HepG2 (cell line): ENCODE measurements around the gene SETD1A. TPM values are rescaled to one million over a fixed set of nuclear protein-coding genes. Genes with fewer than 3 reads are reported as not detected.

Source experiments
- BHLHE40 ChIP-seq: IDR thresholded peaks from 2 replicates; pipeline ENCODE4 v1.6.1; 2011; ENCODE audit warnings: low read length, improper control_type of control experiment
- GLI4 ChIP-seq: sonication (generic); formaldehyde crosslinking; IDR thresholded peaks from 2 replicates; pipeline ENCODE4 v1.5.1; 2020; ENCODE audit warnings: missing genetic modification reagents, mild to moderate bottlenecking, moderate library complexity, borderline replicate concordance
- GTF2F1 ChIP-seq: fragments of 150-350 bp; IDR thresholded peaks from 2 replicates; pipeline ENCODE4 v1.6.1; 2014; ENCODE audit warnings: low read length
- HIVEP1 ChIP-seq: sonication (generic); formaldehyde crosslinking; IDR thresholded peaks from 2 replicates; pipeline ENCODE4 v1.4.0; 2020; ENCODE audit warnings: mild to moderate bottlenecking, missing genetic modification reagents
- HNF4G ChIP-seq, 2 experiments: sonication (generic) in 1 of 2; formaldehyde crosslinking in 1 of 2; IDR thresholded peaks; 2 replicates each; pipeline versions ENCODE4 v1.4.0 to v1.6.1; 2011 to 2020; ENCODE audit warnings: borderline replicate concordance in 2 of 2, low read depth in 2 of 2, mild to moderate bottlenecking in 2 of 2, low read length in 1 of 2, missing genetic modification reagents in 1 of 2, moderate library complexity in 1 of 2
- SRF ChIP-seq: IDR thresholded peaks from 2 replicates; pipeline ENCODE4 v1.6.1; 2011; ENCODE audit warnings: mild to moderate bottlenecking, low read depth, low read length, moderate library complexity
- STAG1 ChIP-seq: sonication (generic); formaldehyde crosslinking; IDR thresholded peaks from 2 replicates; pipeline ENCODE4 v1.4.0; 2020; ENCODE audit warnings: missing genetic modification reagents
- ZFY ChIP-seq: sonication (generic); formaldehyde crosslinking; IDR thresholded peaks from 2 replicates; pipeline ENCODE4 v1.4.0; 2020; ENCODE audit warnings: missing genetic modification reagents
- ZNF720 ChIP-seq: sonication (generic); formaldehyde crosslinking; IDR thresholded peaks from 2 replicates; pipeline ENCODE4 v1.4.0; 2020; ENCODE audit warnings: missing genetic modification reagents
- ZSCAN22 ChIP-seq: sonication (generic); formaldehyde crosslinking; IDR thresholded peaks from 2 replicates; pipeline ENCODE4 v1.4.0; 2020; ENCODE audit warnings: mild to moderate bottlenecking, missing genetic modification reagents
- polyA plus RNA-seq, 8 experiments: library from polyadenylated mRNA; depleted of rRNA in 3 of 8; stranded (reverse) in 7 of 8; unstranded in 1 of 8; fragments of >200 nt; fragmentation: Illumina TruSeq in 4 of 8; extraction: Trizol in 4 of 8; gene quantifications; 2 replicates each; pipeline versions ENCODE4 v1.2.1 to v1.2.3, GENCODE V29; 2011 to 2016; ENCODE audit warnings: low read depth in 4 of 8, missing spikeins in 1 of 8, mixed read lengths in 1 of 8; ENCODE audit not compliant: insufficient read depth in 1 of 8
- total RNA-seq, 5 experiments: library from RNA; depleted of rRNA; stranded (reverse); fragments of >200 nt; fragmentation: Illumina TruSeq; extraction: Trizol; gene quantifications; 2 replicates each; pipeline ENCODE4 v1.2.3, GENCODE V29; 2016; ENCODE audit warnings: low read depth in 1 of 5
- TF ChIP-seq, protein P1 (sequence below): sonication (generic); formaldehyde crosslinking; IDR thresholded peaks from 2 replicates; pipeline ENCODE4 v1.4.0; 2020; ENCODE audit warnings: mild to moderate bottlenecking, missing genetic modification reagents, borderline replicate concordance
- TF ChIP-seq, protein P2 (sequence below): sonication (generic); formaldehyde crosslinking; IDR thresholded peaks from 2 replicates; pipeline ENCODE4 v1.9.0; 2021; ENCODE audit warnings: mild to moderate bottlenecking, missing genetic modification reagents
- TF ChIP-seq, protein P3 (sequence below): IDR thresholded peaks from 2 replicates; pipeline ENCODE4 v1.6.1; 2016; ENCODE audit warnings: mild to moderate bottlenecking, missing biosample characterization, missing genetic modification reagents

SETD1A gene
- total and polyA plus RNA-seq, 2 of the 13 experiments (the other 11 are each of a cell fraction or from before 2014, with no cell fraction given): 3.8 to 5.6 TPM

DNA sequence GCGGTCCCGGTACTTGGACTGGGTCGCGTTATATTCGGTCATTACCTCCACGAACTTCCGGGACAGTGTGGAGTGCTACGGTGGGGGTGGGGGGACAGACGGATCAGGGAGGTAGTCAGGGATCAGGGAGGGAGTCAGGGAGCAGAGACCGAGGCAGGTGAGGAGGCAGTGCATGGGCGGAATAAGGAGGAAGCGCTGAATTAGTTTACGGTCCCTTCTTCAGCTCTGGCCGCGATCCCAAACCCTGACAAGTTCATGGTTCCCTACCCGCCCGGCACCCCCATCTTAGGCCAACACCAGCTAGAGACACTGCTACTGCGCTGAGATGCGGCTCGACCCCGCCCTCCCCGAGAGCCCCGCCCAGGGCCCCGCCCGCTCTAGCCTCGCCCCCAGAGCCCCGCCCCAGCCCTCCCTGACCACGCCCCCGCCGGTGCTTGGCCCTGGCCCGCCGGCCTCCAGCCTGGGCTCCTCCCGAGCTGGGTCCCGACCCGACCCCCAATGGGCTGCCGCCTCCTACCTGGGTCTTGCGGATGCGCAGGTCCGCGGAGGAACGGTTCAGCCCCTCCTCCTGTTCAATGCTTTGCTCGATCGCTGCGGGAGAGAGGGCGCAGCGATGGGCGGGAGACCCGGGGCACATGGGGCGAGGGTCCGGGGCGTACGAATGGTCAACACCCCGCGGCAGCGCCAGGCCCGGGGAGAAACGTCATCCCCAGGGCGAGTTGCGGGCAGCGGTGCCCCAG, 39.6 kb downstream of the SETD1A start (continued):
- TF ChIP-seq ZFY (CRISPR knock-in tag) (peak; percentile 60), GLI4 (CRISPR knock-in tag) (no peak; the same call in 1 of the 2 replicates), SRF (0 out of 2 replicates have a peak, but pooled peaks have one; percentile 17), GTF2F1 (no peak), STAG1 (no peak), ZSCAN22 (CRISPR knock-in tag) (0 out of 2 replicates have a peak, but pooled peaks have one; percentile 27), ZNF720 (CRISPR knock-in tag) (peak; percentile 65; the same call in 1 of the 2 replicates), HIVEP1 (CRISPR knock-in tag) (peak; percentile 86; the same call in 1 of the 2 replicates), BHLHE40 (no peak), HNF4G (IDR thresholded peaks at IDR 0.05; ENCODE audit: borderline replicate concordance, low read depth, low read length) (no peak), HNF4G (CRISPR knock-in tag; IDR thresholded peaks at IDR 0.05; ENCODE audit: borderline replicate concordance, low read depth) (peak; percentile 47; the same call in 1 of the 2 replicates)
- TF ChIP-seq, protein P1, sequence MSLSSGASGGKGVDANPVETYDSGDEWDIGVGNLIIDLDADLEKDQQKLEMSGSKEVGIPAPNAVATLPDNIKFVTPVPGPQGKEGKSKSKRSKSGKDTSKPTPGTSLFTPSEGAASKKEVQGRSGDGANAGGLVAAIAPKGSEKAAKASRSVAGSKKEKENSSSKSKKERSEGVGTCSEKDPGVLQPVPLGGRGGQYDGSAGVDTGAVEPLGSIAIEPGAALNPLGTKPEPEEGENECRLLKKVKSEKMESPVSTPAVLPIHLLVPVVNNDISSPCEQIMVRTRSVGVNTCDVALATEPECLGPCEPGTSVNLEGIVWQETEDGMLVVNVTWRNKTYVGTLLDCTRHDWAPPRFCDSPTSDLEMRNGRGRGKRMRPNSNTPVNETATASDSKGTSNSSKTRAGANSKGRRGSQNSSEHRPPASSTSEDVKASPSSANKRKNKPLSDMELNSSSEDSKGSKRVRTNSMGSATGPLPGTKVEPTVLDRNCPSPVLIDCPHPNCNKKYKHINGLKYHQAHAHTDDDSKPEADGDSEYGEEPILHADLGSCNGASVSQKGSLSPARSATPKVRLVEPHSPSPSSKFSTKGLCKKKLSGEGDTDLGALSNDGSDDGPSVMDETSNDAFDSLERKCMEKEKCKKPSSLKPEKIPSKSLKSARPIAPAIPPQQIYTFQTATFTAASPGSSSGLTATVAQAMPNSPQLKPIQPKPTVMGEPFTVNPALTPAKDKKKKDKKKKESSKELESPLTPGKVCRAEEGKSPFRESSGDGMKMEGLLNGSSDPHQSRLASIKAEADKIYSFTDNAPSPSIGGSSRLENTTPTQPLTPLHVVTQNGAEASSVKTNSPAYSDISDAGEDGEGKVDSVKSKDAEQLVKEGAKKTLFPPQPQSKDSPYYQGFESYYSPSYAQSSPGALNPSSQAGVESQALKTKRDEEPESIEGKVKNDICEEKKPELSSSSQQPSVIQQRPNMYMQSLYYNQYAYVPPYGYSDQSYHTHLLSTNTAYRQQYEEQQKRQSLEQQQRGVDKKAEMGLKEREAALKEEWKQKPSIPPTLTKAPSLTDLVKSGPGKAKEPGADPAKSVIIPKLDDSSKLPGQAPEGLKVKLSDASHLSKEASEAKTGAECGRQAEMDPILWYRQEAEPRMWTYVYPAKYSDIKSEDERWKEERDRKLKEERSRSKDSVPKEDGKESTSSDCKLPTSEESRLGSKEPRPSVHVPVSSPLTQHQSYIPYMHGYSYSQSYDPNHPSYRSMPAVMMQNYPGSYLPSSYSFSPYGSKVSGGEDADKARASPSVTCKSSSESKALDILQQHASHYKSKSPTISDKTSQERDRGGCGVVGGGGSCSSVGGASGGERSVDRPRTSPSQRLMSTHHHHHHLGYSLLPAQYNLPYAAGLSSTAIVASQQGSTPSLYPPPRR (CRISPR knock-in tag): peak; percentile 30; the same call in 1 of the 2 replicates
- TF ChIP-seq, protein P2, sequence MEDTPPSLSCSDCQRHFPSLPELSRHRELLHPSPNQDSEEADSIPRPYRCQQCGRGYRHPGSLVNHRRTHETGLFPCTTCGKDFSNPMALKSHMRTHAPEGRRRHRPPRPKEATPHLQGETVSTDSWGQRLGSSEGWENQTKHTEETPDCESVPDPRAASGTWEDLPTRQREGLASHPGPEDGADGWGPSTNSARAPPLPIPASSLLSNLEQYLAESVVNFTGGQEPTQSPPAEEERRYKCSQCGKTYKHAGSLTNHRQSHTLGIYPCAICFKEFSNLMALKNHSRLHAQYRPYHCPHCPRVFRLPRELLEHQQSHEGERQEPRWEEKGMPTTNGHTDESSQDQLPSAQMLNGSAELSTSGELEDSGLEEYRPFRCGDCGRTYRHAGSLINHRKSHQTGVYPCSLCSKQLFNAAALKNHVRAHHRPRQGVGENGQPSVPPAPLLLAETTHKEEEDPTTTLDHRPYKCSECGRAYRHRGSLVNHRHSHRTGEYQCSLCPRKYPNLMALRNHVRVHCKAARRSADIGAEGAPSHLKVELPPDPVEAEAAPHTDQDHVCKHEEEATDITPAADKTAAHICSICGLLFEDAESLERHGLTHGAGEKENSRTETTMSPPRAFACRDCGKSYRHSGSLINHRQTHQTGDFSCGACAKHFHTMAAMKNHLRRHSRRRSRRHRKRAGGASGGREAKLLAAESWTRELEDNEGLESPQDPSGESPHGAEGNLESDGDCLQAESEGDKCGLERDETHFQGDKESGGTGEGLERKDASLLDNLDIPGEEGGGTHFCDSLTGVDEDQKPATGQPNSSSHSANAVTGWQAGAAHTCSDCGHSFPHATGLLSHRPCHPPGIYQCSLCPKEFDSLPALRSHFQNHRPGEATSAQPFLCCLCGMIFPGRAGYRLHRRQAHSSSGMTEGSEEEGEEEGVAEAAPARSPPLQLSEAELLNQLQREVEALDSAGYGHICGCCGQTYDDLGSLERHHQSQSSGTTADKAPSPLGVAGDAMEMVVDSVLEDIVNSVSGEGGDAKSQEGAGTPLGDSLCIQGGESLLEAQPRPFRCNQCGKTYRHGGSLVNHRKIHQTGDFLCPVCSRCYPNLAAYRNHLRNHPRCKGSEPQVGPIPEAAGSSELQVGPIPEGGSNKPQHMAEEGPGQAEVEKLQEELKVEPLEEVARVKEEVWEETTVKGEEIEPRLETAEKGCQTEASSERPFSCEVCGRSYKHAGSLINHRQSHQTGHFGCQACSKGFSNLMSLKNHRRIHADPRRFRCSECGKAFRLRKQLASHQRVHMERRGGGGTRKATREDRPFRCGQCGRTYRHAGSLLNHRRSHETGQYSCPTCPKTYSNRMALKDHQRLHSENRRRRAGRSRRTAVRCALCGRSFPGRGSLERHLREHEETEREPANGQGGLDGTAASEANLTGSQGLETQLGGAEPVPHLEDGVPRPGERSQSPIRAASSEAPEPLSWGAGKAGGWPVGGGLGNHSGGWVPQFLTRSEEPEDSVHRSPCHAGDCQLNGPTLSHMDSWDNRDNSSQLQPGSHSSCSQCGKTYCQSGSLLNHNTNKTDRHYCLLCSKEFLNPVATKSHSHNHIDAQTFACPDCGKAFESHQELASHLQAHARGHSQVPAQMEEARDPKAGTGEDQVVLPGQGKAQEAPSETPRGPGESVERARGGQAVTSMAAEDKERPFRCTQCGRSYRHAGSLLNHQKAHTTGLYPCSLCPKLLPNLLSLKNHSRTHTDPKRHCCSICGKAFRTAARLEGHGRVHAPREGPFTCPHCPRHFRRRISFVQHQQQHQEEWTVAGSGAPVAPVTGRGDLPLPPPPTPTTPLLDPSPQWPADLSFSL (CRISPR knock-in tag): no peak
- TF ChIP-seq, protein P3, sequence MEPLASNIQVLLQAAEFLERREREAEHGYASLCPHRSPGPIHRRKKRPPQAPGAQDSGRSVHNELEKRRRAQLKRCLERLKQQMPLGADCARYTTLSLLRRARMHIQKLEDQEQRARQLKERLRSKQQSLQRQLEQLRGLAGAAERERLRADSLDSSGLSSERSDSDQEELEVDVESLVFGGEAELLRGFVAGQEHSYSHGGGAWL: peak; percentile 60; the same call in 1 of the 2 replicates
